ENCODE data around the gene MMP27.

The MMP27 gene

GRCh38 chr11:102703826-102704493 is 1.6 kb downstream of the MMP27 start:
- no peak for DNase-seq (ENCODE audit: low spot score)

GRCh38 chr11:102695201-102695600 is 10.4 kb downstream of the MMP27 start:
- no peak for DNase-seq (ENCODE audit: low spot score)

GRCh38 chr11:102685754-102686153 is 19.8 kb downstream of the MMP27 start:
- DNase-seq (ENCODE audit: low spot score): no peak

- no peak for DNase-seq (ENCODE audit: low spot score)
These were observed 20.2 kb downstream of the MMP27 start for GRCh38 chr11:102685338-102685737.

- DNase-seq (ENCODE audit: low spot score): no peak
These were observed 22.3 kb downstream of the MMP27 start for GRCh38 chr11:102683277-102683676.

- DNase-seq (ENCODE audit: low spot score): no peak
These were observed 24.6 kb downstream of the MMP27 start for GRCh38 chr11:102680945-102681344.

GRCh38 chr11:102678022-102678421 is 27.5 kb downstream of the MMP27 start:
- no peak for DNase-seq (ENCODE audit: low spot score)

GRCh38 chr11:102676084-102676483 is 29.5 kb downstream of the MMP27 start:
- no peak for DNase-seq (ENCODE audit: low spot score)

- no peak for DNase-seq (ENCODE audit: low spot score)
These were observed 35.9 kb downstream of the MMP27 start for GRCh38 chr11:102669664-102670063.

GRCh38 chr11:102666331-102666957 is 39.1 kb downstream of the MMP27 start:
- DNase-seq (ENCODE audit: low spot score): peak; percentile 19

- DNase-seq (ENCODE audit: low spot score): no peak
These were observed 41.4 kb downstream of the MMP27 start for GRCh38 chr11:102664001-102664752.

GRCh38 chr11:102662607-102663006 is 43.0 kb downstream of the MMP27 start:
- DNase-seq (ENCODE audit: low spot score): no peak

GRCh38 chr11:102661040-102661439 is 44.5 kb downstream of the MMP27 start:
- DNase-seq (ENCODE audit: low spot score): no peak

GRCh38 chr11:102656528-102656927 is 49.0 kb downstream of the MMP27 start:
- no peak for DNase-seq (ENCODE audit: low spot score)

GRCh38 chr11:102655547-102655946 is 50.0 kb downstream of the MMP27 start:
- DNase-seq (ENCODE audit: low spot score): no peak

- no peak for DNase-seq (ENCODE audit: low spot score)
These were observed 50.8 kb downstream of the MMP27 start for GRCh38 chr11:102654761-102655160.

- DNase-seq (ENCODE audit: low spot score): no peak
These were observed 51.8 kb downstream of the MMP27 start for GRCh38 chr11:102653744-102654291.

- DNase-seq (ENCODE audit: low spot score): no peak
These were observed 58.1 kb downstream of the MMP27 start for GRCh38 chr11:102647430-102647829.

GRCh38 chr11:102643941-102644340 is 61.6 kb downstream of the MMP27 start:
- no peak for DNase-seq (ENCODE audit: low spot score)

Data from HuH-7.5 (cell line).